ENCODE measurements around the gene ZNF12. TPM values are rescaled to one million over a fixed set of nuclear protein-coding genes. Genes with fewer than 3 reads are reported as not detected.

ZNF12 gene
- total RNA-seq, 1 donor from 2014 or later, result 25.5 TPM

Other genes starting within 250 kb of the ZNF12 start
- 90.4 TPM for gene KDELR2, start 222.8 kb downstream of the ZNF12 start, total RNA-seq
- 0.18 TPM for gene GRID2IP, start 155.5 kb downstream of the ZNF12 start, total RNA-seq
- 41.4 TPM for gene ZDHHC4, start 129.5 kb downstream of the ZNF12 start, total RNA-seq
- 26.7 TPM for gene INTS15, start 116.9 kb downstream of the ZNF12 start, total RNA-seq
- gene ZNF853, start 91.3 kb downstream of the ZNF12 start, total RNA-seq, result 8.7 TPM
- 37.5 TPM for gene ZNF316, start 69.6 kb downstream of the ZNF12 start, total RNA-seq
- 0.89 TPM for gene RSPH10B2, start 47.2 kb upstream of the ZNF12 start, total RNA-seq
- 92.1 TPM for gene CCZ1B, start 119.3 kb upstream of the ZNF12 start, total RNA-seq

Data from sciatic nerve (tissue), 1 donor.